Tibial artery (tissue), 4 donors: ENCODE results near the gene MGAT4A.

Experiments
- DNase-seq, 2 donors: peaks; one replicate each; pipeline ENCODE4 v3.0.0-alpha.2; 2019
- H3K27ac ChIP-seq, 2 donors: fragments of 200-600 bp; sonication (generic) in 1 of 2; 1 replicate in 1 of 2; 2 replicates in 1 of 2; pipeline ENCODE4 v1.5.1; 2018 to 2019; ENCODE audit warnings: mild to moderate bottlenecking in 1 of 2
- H3K27me3 ChIP-seq, 2 donors: fragments of 200-600 bp; sonication (generic) in 1 of 2; one replicate each; pipeline versions ENCODE4 v1.5.1 to v1.6.0; 2016 to 2019
- H3K36me3 ChIP-seq, 3 donors: fragments of 200-600 bp; sonication (generic) in 2 of 3; one replicate each; pipeline ENCODE4 v1.5.1; 2016 to 2019; ENCODE audit warnings: mild to moderate bottlenecking in 2 of 3
- H3K4me1 ChIP-seq, 4 donors: fragments of 200-600 bp; sonication (generic) in 2 of 4; 1 replicate in 3 of 4; 2 replicates in 1 of 4; pipeline ENCODE4 v1.5.1; 2016 to 2019
- H3K4me3 ChIP-seq, 2 donors: fragments of 200-600 bp; sonication (generic) in 1 of 2; 1 replicate in 1 of 2; 2 replicates in 1 of 2; pipeline ENCODE4 v1.5.1; 2018 to 2019; ENCODE audit warnings: mild to moderate bottlenecking in 2 of 2
- H3K9me3 ChIP-seq, 3 donors: fragments of 200-600 bp; sonication (generic) in 1 of 3; one replicate each; pipeline ENCODE4 v1.5.1; 2016 to 2019
- CTCF ChIP-seq, 2 experiments: fragments of 200-600 bp in 1 of 2; fragments of 450-650 bp in 1 of 2; IDR thresholded peaks; one replicate each; pipeline ENCODE4 v1.5.1; 2017 to 2019; ENCODE audit warnings: antibody characterized with exemption in 2 of 2, mild to moderate bottlenecking in 1 of 2, moderate library complexity in 1 of 2
- intact Hi-C: fragments of 100-400 bp; cut with DNase I; formaldehyde crosslinking; loops from one replicate; pipeline ENCODE4 v1.15.0; 2023; ENCODE audit warnings: low total_unique reads

Gene MGAT4A

GRCh38 chr2:98617149-98617548 is 113.8 kb downstream of the MGAT4A start:
- no peaks in the 10 kb centered on the region for H3K4me1 ChIP-seq
- H3K36me3 ChIP-seq = peaks cover 34 to 75% (median 68%) of the 10 kb centered on the region in 3 donors
- intact Hi-C loops = no loop called here
- no peak overlapping the region for H3K27ac ChIP-seq
- no peak overlapping the region for H3K4me3 ChIP-seq
- no peak for DNase-seq
- TF ChIP-seq CTCF (IDR thresholded peaks at IDR 0.05) = no peak
- no peaks in the 10 kb centered on the region for H3K27me3 ChIP-seq
- no peaks in the 10 kb centered on the region for H3K9me3 ChIP-seq

GRCh38 chr2:98615481-98615880 is 115.5 kb downstream of the MGAT4A start:
- intact Hi-C loops = no loop called here
- no peaks in the 10 kb centered on the region for H3K27me3 ChIP-seq
- peaks cover 46 to 83% (median 76%) of the 10 kb centered on the region in 3 donors for H3K36me3 ChIP-seq
- H3K9me3 ChIP-seq = no peaks in the 10 kb centered on the region
- no peak overlapping the region for H3K4me3 ChIP-seq
- no peak for DNase-seq
- no peak overlapping the region for H3K27ac ChIP-seq
- TF ChIP-seq CTCF (IDR thresholded peaks at IDR 0.05) = no peak
- H3K4me1 ChIP-seq = peaks cover 0 to 15% (median 9%) of the 10 kb centered on the region in 4 donors

DNA sequence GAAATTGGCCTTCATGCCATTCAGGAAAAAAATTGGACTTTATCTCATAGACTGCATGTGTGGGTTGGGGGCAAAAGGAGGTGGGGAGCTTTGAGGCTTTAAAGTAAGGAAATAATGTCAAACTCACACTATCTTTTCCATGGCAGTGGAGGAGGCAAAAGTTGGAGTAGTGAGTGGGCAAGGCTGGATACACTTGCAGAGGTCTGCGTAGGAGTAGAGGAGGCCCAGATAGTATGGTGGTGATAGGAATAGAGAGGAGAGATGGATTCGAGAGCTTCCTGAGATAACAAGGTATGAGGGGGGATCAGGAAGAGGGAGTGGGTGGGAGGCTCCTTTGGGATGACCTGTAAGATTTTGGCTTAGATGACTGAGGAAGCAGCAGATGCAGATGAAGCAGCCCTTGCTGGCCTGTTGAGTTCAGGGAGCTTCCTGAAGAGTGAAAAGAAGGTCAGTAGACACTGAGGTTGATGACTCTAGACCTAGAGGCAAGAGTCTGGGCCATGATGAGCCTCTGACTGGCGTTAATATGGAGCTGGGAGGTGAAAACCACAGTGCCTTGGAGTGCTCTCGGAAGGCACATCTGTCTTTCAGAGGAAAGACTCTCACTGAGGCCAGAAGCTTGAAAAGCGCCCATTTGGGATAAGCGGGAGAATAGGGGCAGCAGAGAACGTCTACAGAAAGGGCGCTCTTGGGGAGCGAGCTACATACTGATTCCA is 116.8 kb downstream of the MGAT4A start:
- Histone ChIP-seq H3K4me3 (no peak overlapping the region), H3K4me1 (peaks cover 0 to 28% (median 21%) of the 10 kb centered on the region in 4 donors), H3K9me3 (no peaks in the 10 kb centered on the region), H3K27ac (no peak overlapping the region), H3K36me3 (peaks cover 50 to 82% (median 75%) of the 10 kb centered on the region in 3 donors), H3K27me3 (no peaks in the 10 kb centered on the region)
- intact Hi-C loops = loop anchor here (5.0 kb wide), 1 partner anchor 113 kb away; no protein-coding TSS in a partner anchor
- TF ChIP-seq CTCF (IDR thresholded peaks at IDR 0.05) = no peak
- DNase-seq = no peak

DNA sequence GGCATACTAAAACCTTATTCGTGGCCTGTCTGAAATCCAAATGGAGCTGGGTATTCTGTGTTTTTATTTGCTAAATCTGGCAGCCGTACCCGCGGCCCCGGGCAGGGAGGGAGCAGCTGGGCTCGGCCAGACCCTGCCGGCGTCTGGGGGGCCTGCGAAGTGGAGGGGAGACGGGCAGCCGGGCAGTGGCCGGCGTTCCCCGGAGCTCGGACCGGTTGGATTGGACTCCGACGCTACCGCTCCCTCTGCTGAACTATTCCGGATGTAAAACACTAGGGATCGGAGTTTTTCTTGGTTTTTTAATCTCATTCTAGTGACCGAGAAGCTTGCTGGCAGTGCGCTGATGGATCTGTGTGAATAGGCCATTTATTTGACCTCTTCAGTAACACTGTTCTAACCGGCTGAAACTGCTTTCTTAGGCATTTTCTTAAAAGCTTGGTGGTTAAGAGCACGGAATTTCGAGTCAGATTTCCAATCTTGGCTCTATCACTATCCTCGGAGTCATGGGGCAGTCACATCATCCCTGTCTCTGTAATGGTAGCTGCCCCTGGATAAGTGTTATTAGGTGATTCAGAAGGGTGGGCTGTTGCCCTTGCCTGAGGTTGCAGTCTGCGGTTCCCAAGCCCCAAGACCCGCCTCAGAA is 121.8 kb downstream of the MGAT4A start:
- intact Hi-C loops = loop anchor here (5.0 kb wide), 1 partner anchor 47 kb away; no protein-coding TSS in a partner anchor
- no peak for TF ChIP-seq CTCF (IDR thresholded peaks at IDR 0.05)
- H3K4me1 ChIP-seq = peaks cover 0 to 56% (median 43%) of the 10 kb centered on the region in 4 donors
- DNase-seq = no peak
- H3K36me3 ChIP-seq = peaks cover 32 to 38% (median 33%) of the 10 kb centered on the region in 3 donors
- H3K9me3 ChIP-seq = no peaks in the 10 kb centered on the region
- H3K4me3 ChIP-seq = peak overlapping the region; percentile 77 to 92
- H3K27me3 ChIP-seq = no peaks in the 10 kb centered on the region
- H3K27ac ChIP-seq = peak overlapping the region; percentile 90 to 98

GRCh38 chr2:98608116-98608961 is 122.6 kb downstream of the MGAT4A start, which contains the start of the genes COA5 and UNC50:
Gene COA5, minus strand, starts transcription at chr2:98608512. Its CDS starts 107 bp downstream, at chr2:98608405.
Gene UNC50, plus strand, starts transcription at chr2:98608589. Its CDS starts 1,171 bp downstream, at chr2:98609760.
- intact Hi-C loops = loop anchor here (5.0 kb wide), 1 partner anchor 46 kb away; no protein-coding TSS in a partner anchor

More at GRCh38 chr2:98608116-98608961, 122.6 kb downstream of the MGAT4A start, which contains the start of the genes COA5 and UNC50:
- Histone ChIP-seq H3K4me1 (peaks cover 0 to 56% (median 43%) of the 10 kb centered on the region in 4 donors), H3K27me3 (no peaks in the 10 kb centered on the region), H3K4me3 (peak within 1 kb of the TSS; percentile 77 to 92), H3K27ac (peak within 1 kb of the TSS; percentile 90 to 98), H3K36me3 (peaks cover 28 to 31% (median 31%) of the 10 kb centered on the region in 3 donors), H3K9me3 (no peaks in the 10 kb centered on the region)
- peak; percentile 77 to 94 for DNase-seq
- TF ChIP-seq CTCF (IDR thresholded peaks at IDR 0.05) = no peak
